ENCODE data around the gene DHDH. TPM values are rescaled to one million over a fixed set of nuclear protein-coding genes. Genes with fewer than 3 reads are reported as not detected.
"Not testable (repeated sequence)": the region's sequence is repeated elsewhere in the genome, so short reads cannot be mapped to it uniquely, and the experiment has no call there.

Gene DHDH
- total RNA-seq, 1 donor from 2014 or later: 3.2 TPM

- Mint-ChIP-seq H3K27ac (peak overlapping the region; percentile 39), H3K36me3 (peaks cover 43% of the 10 kb centered on the region), H3K4me1 (no peaks in the 10 kb centered on the region), H3K9me3 (no peaks in the 10 kb centered on the region), H3K27me3 (ENCODE audit: low read depth) (no peaks in the 10 kb centered on the region), H3K4me3 (no peak overlapping the region)
- TF ChIP-seq CTCF (IDR thresholded peaks at IDR 0.05; ENCODE audit: unreplicated experiment): no peak
- DNase-seq (ENCODE audit: low spot score in 2 of 2, unreplicated experiment in 2 of 2): no peak
Measured at GRCh38 chr19:48914181-48914580, 19.3 kb upstream of the DHDH start.

GRCh38 chr19:48915757-48916156 is 17.7 kb upstream of the DHDH start:
- TF ChIP-seq CTCF (IDR thresholded peaks at IDR 0.05; ENCODE audit: unreplicated experiment): no peak
- H3K36me3 Mint-ChIP-seq: peaks cover 36% of the 10 kb centered on the region
- no peaks in the 10 kb centered on the region for H3K4me1 Mint-ChIP-seq
- H3K4me3 Mint-ChIP-seq: no peak overlapping the region
- no peaks in the 10 kb centered on the region for H3K27me3 Mint-ChIP-seq (ENCODE audit: low read depth)
- H3K9me3 Mint-ChIP-seq: no peaks in the 10 kb centered on the region
- no peak overlapping the region for H3K27ac Mint-ChIP-seq
- DNase-seq (ENCODE audit: low spot score in 2 of 2, unreplicated experiment in 2 of 2): no peak

GRCh38 chr19:48918071-48918470 is 15.4 kb upstream of the DHDH start:
- peaks cover 26% of the 10 kb centered on the region for H3K36me3 Mint-ChIP-seq
- H3K4me3 Mint-ChIP-seq: no peak overlapping the region
- H3K9me3 Mint-ChIP-seq: no peaks in the 10 kb centered on the region
- no peak for DNase-seq (ENCODE audit: low spot score in 2 of 2, unreplicated experiment in 2 of 2)
- no peaks in the 10 kb centered on the region for H3K27me3 Mint-ChIP-seq (ENCODE audit: low read depth)
- H3K4me1 Mint-ChIP-seq: no peaks in the 10 kb centered on the region
- no peak overlapping the region for H3K27ac Mint-ChIP-seq
- no peak for TF ChIP-seq CTCF (IDR thresholded peaks at IDR 0.05; ENCODE audit: unreplicated experiment)

GRCh38 chr19:48918801-48919247 is 14.7 kb upstream of the DHDH start:
- H3K27me3 Mint-ChIP-seq (ENCODE audit: low read depth): no peaks in the 10 kb centered on the region
- no peaks in the 10 kb centered on the region for H3K9me3 Mint-ChIP-seq
- no peak overlapping the region for H3K27ac Mint-ChIP-seq
- peaks cover 27% of the 10 kb centered on the region for H3K36me3 Mint-ChIP-seq
- DNase-seq (ENCODE audit: low spot score in 2 of 2, unreplicated experiment in 2 of 2): no peak
- no peak overlapping the region for H3K4me3 Mint-ChIP-seq
- no peaks in the 10 kb centered on the region for H3K4me1 Mint-ChIP-seq
- no peak for TF ChIP-seq CTCF (IDR thresholded peaks at IDR 0.05; ENCODE audit: unreplicated experiment)

GRCh38 chr19:48919271-48919670 is 14.2 kb upstream of the DHDH start:
- H3K27ac Mint-ChIP-seq; DNase-seq (ENCODE audit: low spot score in 2 of 2, unreplicated experiment in 2 of 2); H3K27me3 Mint-ChIP-seq (ENCODE audit: low read depth); H3K4me1 Mint-ChIP-seq; H3K4me3 Mint-ChIP-seq; H3K9me3 Mint-ChIP-seq: not testable (repeated sequence)
- peaks cover 24% of the 10 kb centered on the region for H3K36me3 Mint-ChIP-seq

GRCh38 chr19:48920949-48921348 is 12.6 kb upstream of the DHDH start:
- Mint-ChIP-seq H3K36me3 (peaks cover 20% of the 10 kb centered on the region), H3K4me3 (no peak overlapping the region), H3K9me3 (no peaks in the 10 kb centered on the region), H3K4me1 (no peaks in the 10 kb centered on the region), H3K27me3 (ENCODE audit: low read depth) (no peaks in the 10 kb centered on the region), H3K27ac (no peak overlapping the region)
- DNase-seq (ENCODE audit: low spot score in 2 of 2, unreplicated experiment in 2 of 2): no peak
- no peak for TF ChIP-seq CTCF (IDR thresholded peaks at IDR 0.05; ENCODE audit: unreplicated experiment)
